Endothelial cell of umbilical vein (primary cell): ENCODE data around the gene FRMD4A. TPM values are rescaled to one million over a fixed set of nuclear protein-coding genes. Genes with fewer than 3 reads are reported as not detected.
"Not testable (repeated sequence)": the region's sequence is repeated elsewhere in the genome, so short reads cannot be mapped to it uniquely, and the experiment has no call there.

Experiments
- BruUV-seq: library from RNA; stranded (reverse); fragments of 400-500 nt; replicated peaks from 2 replicates; lab custom pipeline; 2021; lab: Mats Ljungman, UMichigan
- CTCF ChIA-PET: fragments of 300-600, 350-600 bp; sonication (Branson Sonifier 250); formaldehyde crosslinking; loops from one replicate; lab custom pipeline; 2021; ENCODE audit warnings: antibody characterized with exemption, inconsistent platforms; lab: Charles Lee
- POLR2A ChIA-PET: fragments of 300-600, 350-600 bp; sonication (Branson Sonifier 250); formaldehyde crosslinking; loops from one replicate; lab custom pipeline; 2021; ENCODE audit warnings: antibody characterized with exemption, inconsistent platforms; lab: Charles Lee
- DNase-seq: peaks from one replicate; pipeline ENCODE4 v3.0.0-alpha.2; 2011; ENCODE audit warnings: low read depth, low spot score
- FAIRE-seq: peaks from 2 replicates; lab custom pipeline; 2011; peaks lifted over from hg19 to GRCh38; lab: Jason Lieb, UNC
- H2AFZ ChIP-seq: 2 replicates; pipeline ENCODE4 v1.6.0; 2012; ENCODE audit warnings: low read depth, low read length, control low read depth, inconsistent platforms
- H3K27ac ChIP-seq: 2 replicates; pipeline ENCODE4 v1.5.1; 2011; ENCODE audit warnings: low read depth, mild to moderate bottlenecking, control low read depth, low read length, moderate library complexity; ENCODE audit not compliant: insufficient read depth
- H3K27me3 ChIP-seq, 2 experiments: 2 replicates each; pipeline versions ENCODE4 v1.6.0 to v1.6.1; 2011; ENCODE audit warnings: low read length in 2 of 2, mixed read lengths in 1 of 2; ENCODE audit not compliant: control insufficient read depth in 2 of 2, insufficient read depth in 2 of 2
- H3K36me3 ChIP-seq, 2 experiments: 2 replicates in 1 of 2; 3 replicates in 1 of 2; pipeline ENCODE4 v1.5.1; 2011; ENCODE audit warnings: low read length in 2 of 2, mild to moderate bottlenecking in 1 of 2, moderate library complexity in 1 of 2; ENCODE audit not compliant: control insufficient read depth in 2 of 2, insufficient read depth in 2 of 2; ENCODE audit errors: extremely low read depth in 1 of 2
- H3K4me1 ChIP-seq: 3 replicates; pipeline ENCODE4 v1.5.1; 2011; ENCODE audit warnings: mild to moderate bottlenecking, low read length; ENCODE audit not compliant: control insufficient read depth, insufficient read depth; ENCODE audit errors: extremely low read depth
- H3K4me2 ChIP-seq: 2 replicates; pipeline ENCODE4 v1.6.1; 2011; ENCODE audit warnings: low read length, control low read depth, mixed read lengths; ENCODE audit not compliant: insufficient read depth
- H3K4me3 ChIP-seq, 3 experiments: fragments of 200-600 bp in 1 of 3; sonication (generic), shearing (Covaris generic) in 1 of 3; replicated peaks in 1 of 3; 2 replicates each; pipeline ENCODE4 v1.5.1; 2011 to 2016; ENCODE audit warnings: control low read depth in 3 of 3, low read length in 3 of 3, mild to moderate bottlenecking in 2 of 3, inconsistent platforms in 1 of 3, low read depth in 1 of 3, moderate library complexity in 1 of 3; ENCODE audit not compliant: insufficient read depth in 1 of 3
- H3K79me2 ChIP-seq: 2 replicates; pipeline ENCODE4 v1.6.0; 2012; ENCODE audit warnings: low read length, inconsistent platforms; ENCODE audit not compliant: control insufficient read depth, insufficient read depth
- H3K9ac ChIP-seq: replicated peaks from 2 replicates; pipeline ENCODE3; 2011; ENCODE audit warnings: low read length, control low read depth; ENCODE audit not compliant: insufficient read depth; ENCODE audit errors: extremely low read depth
- H3K9me1 ChIP-seq: replicated peaks from 3 replicates; pipeline ENCODE4 v1.6.0; 2011; ENCODE audit warnings: mild to moderate bottlenecking, low read length; ENCODE audit not compliant: control insufficient read depth, insufficient read depth; ENCODE audit errors: extremely low read depth
- H3K9me3 ChIP-seq: replicated peaks from 2 replicates; pipeline ENCODE4 v1.5.1; 2012; ENCODE audit warnings: low read length, inconsistent platforms; ENCODE audit not compliant: control insufficient read depth, insufficient read depth
- H4K20me1 ChIP-seq: replicated peaks from 2 replicates; pipeline ENCODE3; 2011; ENCODE audit warnings: mild to moderate bottlenecking, low read length; ENCODE audit not compliant: control insufficient read depth, insufficient read depth; ENCODE audit errors: extremely low read depth
- CTCF ChIP-seq, 2 donors: IDR thresholded peaks; 1 replicate in 1 of 2; 2 replicates in 1 of 2; pipeline ENCODE4 v1.5.1; 2011; ENCODE audit warnings: low read length in 2 of 2, mild to moderate bottlenecking in 2 of 2, moderate library complexity in 2 of 2, control low read depth in 1 of 2, inconsistent platforms in 1 of 2, low read depth in 1 of 2; ENCODE audit not compliant: insufficient read depth in 1 of 2; ENCODE audit errors: extremely low read depth in 1 of 2
- EZH2 ChIP-seq: IDR thresholded peaks from 2 replicates; pipeline ENCODE4 v1.6.1; 2012; ENCODE audit warnings: borderline replicate concordance, low read depth, mild to moderate bottlenecking, moderate library complexity, low read length, inconsistent platforms; ENCODE audit not compliant: severe bottlenecking
- FOS ChIP-seq: IDR thresholded peaks from 2 replicates; pipeline ENCODE4 v1.6.1; 2011; ENCODE audit warnings: mild to moderate bottlenecking, low read length, moderate library complexity, borderline replicate concordance; ENCODE audit not compliant: insufficient read depth
- GATA2 ChIP-seq: IDR thresholded peaks from 2 replicates; pipeline ENCODE4 v1.7.0; 2011; ENCODE audit warnings: low read depth, mild to moderate bottlenecking, moderate library complexity, mixed read lengths, low read length; ENCODE audit not compliant: insufficient read length, insufficient read depth
- JUN ChIP-seq: IDR thresholded peaks from 2 replicates; pipeline ENCODE4 v1.6.1; 2011; ENCODE audit warnings: borderline replicate concordance, low read depth; ENCODE audit not compliant: insufficient read length, insufficient read depth
- MYC ChIP-seq: IDR thresholded peaks from one replicate; pipeline ENCODE4 v1.6.1; 2011; ENCODE audit warnings: mild to moderate bottlenecking, low read depth, low read length
- POLR2A ChIP-seq: IDR thresholded peaks from 2 replicates; pipeline ENCODE4 v1.6.1; 2012; ENCODE audit warnings: low read depth, mild to moderate bottlenecking, control low read depth, low read length
- POLR2AphosphoS5 ChIP-seq: IDR thresholded peaks from 2 replicates; pipeline ENCODE4 v1.6.1; 2012; ENCODE audit warnings: low read depth, mild to moderate bottlenecking, control low read depth, low read length, moderate library complexity; ENCODE audit not compliant: insufficient read depth
- dilution Hi-C: fragments of 300-500 bp; cut with MboI; formaldehyde crosslinking; loops from one replicate; pipeline ENCODE4 v1.15.0; 2019; ENCODE audit warnings: low sequenced_read_pairs; ENCODE audit not compliant: extremely low pct_ligation_motif_present
- intact Hi-C: fragments of 100-400 bp; cut with micrococcal nuclease; formaldehyde crosslinking; loops from one replicate; pipeline ENCODE4 v1.10.0; 2022
- polyA plus RNA-seq, 4 experiments: library from polyadenylated mRNA; depleted of rRNA in 3 of 4; stranded (reverse) in 3 of 4; unstranded in 1 of 4; fragments of >200 nt; gene quantifications; 2 replicates each; pipeline versions ENCODE4 v1.2.1 to v1.2.3, GENCODE V29; 2011 to 2012; ENCODE audit warnings: missing spikeins in 1 of 4
- total RNA-seq: library from RNA; stranded (reverse); gene quantifications from 2 replicates; pipeline ENCODE4 v1.2.3, GENCODE V29; 2021
- TF ChIP-seq, protein P1 (sequence below): IDR thresholded peaks from 2 replicates; pipeline ENCODE4 v1.6.1; 2011; ENCODE audit not compliant: insufficient read depth, insufficient read length

Gene FRMD4A
- total and polyA plus RNA-seq, 2 donors (not counting 3 experiments of a cell fraction or from before 2014, with no cell fraction given) = 123 to 148 TPM

GRCh38 chr10:14047431-14047830, 283.3 kb downstream of the FRMD4A start:
- intact Hi-C loops = no loop called here
- TF ChIP-seq POLR2AphosphoS5 (no peak), POLR2A (no peak), CTCF (IDR thresholded peaks at IDR 0.05; ENCODE audit: extremely low read depth in 1 of 2, insufficient read depth in 1 of 2, low read depth in 1 of 2, low read length in 2 of 2) (no peak), FOS (no peak), MYC (no peak), JUN (no peak), GATA2 (no peak), EZH2 (no peak)
- TF ChIP-seq, protein P1, sequence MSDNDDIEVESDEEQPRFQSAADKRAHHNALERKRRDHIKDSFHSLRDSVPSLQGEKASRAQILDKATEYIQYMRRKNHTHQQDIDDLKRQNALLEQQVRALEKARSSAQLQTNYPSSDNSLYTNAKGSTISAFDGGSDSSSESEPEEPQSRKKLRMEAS = no peak
- H3K4me3 ChIP-seq = no peak overlapping the region
- H4K20me1 ChIP-seq = no peaks in the 10 kb centered on the region
- dilution Hi-C loops = no loop called here
- H3K27me3 ChIP-seq = no peaks in the 10 kb centered on the region
- H3K9me3 ChIP-seq = no peaks in the 10 kb centered on the region
- no peak overlapping the region for H3K9ac ChIP-seq
- H2AFZ ChIP-seq = no peak overlapping the region
- DNase-seq = no peak
- no peaks in the 10 kb centered on the region for H3K79me2 ChIP-seq
- H3K9me1 ChIP-seq = no peaks in the 10 kb centered on the region
- no peaks in the 10 kb centered on the region for H3K36me3 ChIP-seq
- ChIA-PET POLR2A (no interaction called here), CTCF (no interaction called here)
- H3K4me2 ChIP-seq = no peak overlapping the region
- no TSS peak for BruUV-seq
- no peak overlapping the region for H3K27ac ChIP-seq
- FAIRE-seq = no peak
- H3K4me1 ChIP-seq = no peaks in the 10 kb centered on the region

- H3K9me3 ChIP-seq, H3K27ac ChIP-seq, H3K4me2 ChIP-seq, H4K20me1 ChIP-seq, H3K27me3 ChIP-seq, H3K4me3 ChIP-seq, POLR2A ChIA-PET, BruUV-seq, H3K9ac ChIP-seq, H3K4me1 ChIP-seq, H3K9me1 ChIP-seq, FAIRE-seq, H3K36me3 ChIP-seq, intact Hi-C loops, DNase-seq, H3K79me2 ChIP-seq, dilution Hi-C loops: not testable (repeated sequence)
- H2AFZ ChIP-seq = peak overlapping the region; percentile 51
- CTCF ChIA-PET = interaction anchor here (1.6 to 2.4 kb wide), 2 partner anchors 10 to 52 kb away, joined by 6 to 12 read pairs; no protein-coding TSS in a partner anchor
Observed at GRCh38 chr10:14042051-14042450, 288.7 kb downstream of the FRMD4A start.
